ENCODE measurements around the gene ZDHHC14.

Gene ZDHHC14

DNA sequence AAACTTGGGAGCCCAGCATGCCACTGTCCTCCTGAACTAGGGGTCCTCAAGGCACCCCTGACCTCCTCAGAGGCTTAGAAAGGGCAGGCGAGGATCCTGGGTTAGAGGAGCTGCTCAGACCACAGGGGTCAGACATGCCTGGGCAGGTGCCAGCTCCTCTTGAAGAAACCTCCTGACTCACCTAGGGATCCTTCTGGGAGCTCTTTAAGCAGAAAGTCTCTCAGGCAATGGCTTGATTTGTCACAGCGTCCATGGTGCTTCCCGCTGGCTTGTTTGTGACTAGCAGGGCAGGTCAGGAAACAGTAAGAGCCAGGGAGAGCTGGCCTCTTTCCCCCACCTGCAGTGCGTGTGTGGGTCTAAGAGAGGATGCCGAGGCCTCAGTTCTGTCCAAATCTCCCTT lies 267.6 kb downstream of the ZDHHC14 start:
- H3K27me3 ChIP-seq (ENCODE audit: control insufficient read depth, insufficient read depth, low read length) = no peaks in the 10 kb centered on the region
- no peaks in the 10 kb centered on the region for H3K9me3 ChIP-seq (ENCODE audit: control insufficient read depth, low read length)
- no peak overlapping the region for H3K9ac ChIP-seq (ENCODE audit: low read length)
- H3K4me3 ChIP-seq (ENCODE audit: low read length) = no peak overlapping the region
- H3K4me1 ChIP-seq (ENCODE audit: control insufficient read depth, insufficient read depth, low read length) = no peaks in the 10 kb centered on the region
- H3K36me3 ChIP-seq (ENCODE audit: control insufficient read depth, insufficient read depth, low read length) = no peaks in the 10 kb centered on the region

DNA sequence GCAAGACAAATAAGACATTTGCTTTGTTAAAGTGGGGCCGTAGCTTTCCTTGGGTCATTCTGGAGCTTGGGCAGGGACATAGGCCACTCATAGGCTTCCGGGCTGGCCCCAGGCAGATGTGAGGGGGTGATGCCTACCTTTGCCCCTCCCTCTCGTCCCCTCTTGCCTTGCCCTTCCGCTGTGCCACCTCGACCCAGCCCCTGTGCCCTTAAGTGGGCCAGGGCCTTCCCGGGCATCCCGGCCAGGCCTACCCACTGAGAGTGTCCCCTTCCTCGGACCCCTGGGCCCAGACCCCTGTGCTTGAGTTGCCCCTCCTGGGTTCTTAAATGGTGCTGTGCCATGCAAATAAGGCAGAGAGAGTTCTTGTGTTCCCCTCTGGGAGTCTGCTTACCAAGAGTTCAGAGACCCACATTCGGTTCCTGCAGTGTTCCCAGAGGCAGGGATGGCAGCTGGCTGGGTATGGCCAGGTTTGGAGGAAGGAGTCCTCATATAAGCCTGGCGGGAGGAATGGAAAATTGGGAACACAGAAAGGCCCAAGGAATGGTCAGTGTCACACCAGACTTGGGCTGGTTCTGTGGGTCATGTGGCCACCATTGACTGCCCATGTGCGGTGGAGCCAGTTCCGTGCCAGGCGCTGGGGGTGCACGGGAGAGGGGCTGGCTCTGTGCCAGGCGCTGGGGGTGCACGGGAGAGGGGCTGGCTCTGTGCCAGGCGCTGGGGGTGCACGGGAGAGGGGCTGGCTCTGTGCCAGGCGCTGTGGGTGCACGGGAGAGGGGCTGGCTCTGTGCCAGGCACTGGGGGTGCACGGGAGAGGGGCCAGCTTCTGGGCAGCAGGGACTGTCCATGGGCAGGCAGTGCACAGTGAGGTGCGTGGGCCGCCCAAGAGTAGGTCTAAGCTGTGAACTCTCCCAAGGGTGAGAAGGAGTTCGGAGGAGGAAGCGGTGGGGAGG lies 268.6 kb downstream of the ZDHHC14 start:
- no peaks in the 10 kb centered on the region for H3K27me3 ChIP-seq (ENCODE audit: control insufficient read depth, insufficient read depth, low read length)
- no peak overlapping the region for H3K9ac ChIP-seq (ENCODE audit: low read length)
- no peak overlapping the region for H3K4me3 ChIP-seq (ENCODE audit: low read length)

DNA sequence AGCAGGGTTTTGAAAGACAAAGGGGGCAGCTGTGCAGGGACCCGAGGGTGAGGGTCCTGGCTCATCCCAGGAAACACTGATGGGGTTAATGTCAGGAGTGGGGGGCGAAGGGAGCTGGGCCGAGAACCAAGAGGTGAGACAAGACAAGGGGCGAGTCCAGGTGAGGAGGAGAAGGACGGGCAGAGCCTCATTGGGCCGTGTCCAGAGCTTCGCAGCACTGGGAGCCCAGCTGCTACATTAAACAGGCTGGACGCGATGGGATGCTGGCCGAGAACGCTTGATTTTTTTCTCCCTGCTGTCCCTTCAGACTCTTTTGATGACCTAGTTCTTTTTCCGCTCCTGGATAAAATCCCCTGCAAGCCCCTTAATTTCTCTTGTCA lies 269.3 kb downstream of the ZDHHC14 start:
- Histone ChIP-seq H3K4me3 (ENCODE audit: low read length) (no peak overlapping the region), H3K4me1 (ENCODE audit: control insufficient read depth, insufficient read depth, low read length) (no peaks in the 10 kb centered on the region), H3K27me3 (ENCODE audit: control insufficient read depth, insufficient read depth, low read length) (no peaks in the 10 kb centered on the region), H3K9me3 (ENCODE audit: control insufficient read depth, low read length) (no peaks in the 10 kb centered on the region), H3K36me3 (ENCODE audit: control insufficient read depth, insufficient read depth, low read length) (no peaks in the 10 kb centered on the region), H3K9ac (ENCODE audit: low read length) (no peak overlapping the region)

More for the DNA sequence above, 268.6 kb downstream of the ZDHHC14 start:
- Histone ChIP-seq H3K36me3 (ENCODE audit: control insufficient read depth, insufficient read depth, low read length) (no peaks in the 10 kb centered on the region), H3K9me3 (ENCODE audit: control insufficient read depth, low read length) (no peaks in the 10 kb centered on the region), H3K4me1 (ENCODE audit: control insufficient read depth, insufficient read depth, low read length) (no peaks in the 10 kb centered on the region)

DNA sequence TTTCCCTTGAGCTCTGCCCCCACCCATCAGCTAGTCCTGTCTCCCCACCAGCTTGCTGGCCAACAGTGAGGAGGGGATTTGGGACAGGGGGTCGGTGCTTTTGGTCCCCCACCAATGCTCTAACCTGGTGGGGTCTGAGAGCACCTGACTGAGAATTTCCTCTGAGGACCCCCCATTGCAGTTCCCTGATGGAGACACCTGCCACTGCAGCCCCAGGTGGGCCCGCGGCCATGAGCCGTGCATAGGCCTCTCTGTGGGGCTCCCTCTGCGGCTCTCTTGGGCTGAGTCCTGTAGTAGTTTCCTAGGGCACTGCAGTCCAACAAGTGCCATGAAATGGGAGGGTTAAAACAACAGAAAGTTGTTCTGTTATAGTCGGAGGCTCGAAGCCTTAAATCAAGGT lies 269.8 kb downstream of the ZDHHC14 start:
- no peaks in the 10 kb centered on the region for H3K36me3 ChIP-seq (ENCODE audit: control insufficient read depth, insufficient read depth, low read length)
- no peaks in the 10 kb centered on the region for H3K4me1 ChIP-seq (ENCODE audit: control insufficient read depth, insufficient read depth, low read length)
- H3K27me3 ChIP-seq (ENCODE audit: control insufficient read depth, insufficient read depth, low read length) = no peaks in the 10 kb centered on the region
- H3K9ac ChIP-seq (ENCODE audit: low read length) = no peak overlapping the region
- H3K4me3 ChIP-seq (ENCODE audit: low read length) = no peak overlapping the region
- no peaks in the 10 kb centered on the region for H3K9me3 ChIP-seq (ENCODE audit: control insufficient read depth, low read length)

DNA sequence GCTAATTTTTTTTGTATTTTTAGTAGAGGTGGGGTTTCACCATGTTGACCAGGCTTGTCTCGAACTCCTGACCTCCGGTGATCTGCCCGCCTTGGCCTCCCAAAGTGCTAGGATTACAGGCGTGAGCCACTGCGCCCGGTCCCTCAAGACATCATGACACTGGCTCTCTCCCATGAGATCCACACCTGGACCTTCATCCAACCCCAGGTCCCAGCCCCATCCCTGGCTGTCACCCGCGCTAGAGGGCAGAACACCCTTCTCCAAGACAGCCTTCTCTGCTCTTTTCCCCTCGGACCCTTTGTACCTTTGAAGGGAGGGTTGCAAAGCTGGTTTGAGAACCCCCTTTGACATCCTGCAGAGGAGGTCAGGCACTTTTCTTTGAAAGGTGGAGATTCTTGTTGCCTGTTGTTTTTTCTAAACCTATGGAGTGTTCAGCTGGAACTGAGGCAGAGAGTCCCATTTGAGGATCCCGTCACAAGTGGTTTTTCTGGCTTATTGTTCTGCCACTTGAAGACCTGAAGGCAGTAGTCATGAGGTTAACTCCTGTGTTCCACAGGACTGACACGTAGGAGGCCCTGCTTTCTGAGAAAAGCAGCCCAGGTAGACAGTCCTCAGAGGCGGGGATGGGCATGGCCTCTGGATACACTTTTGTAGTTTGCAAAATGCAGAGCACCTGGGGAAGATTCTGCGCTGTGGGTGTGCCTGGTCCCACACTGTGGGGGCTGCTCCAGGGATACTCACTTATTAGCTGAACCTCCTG lies 270.9 kb downstream of the ZDHHC14 start:
- Histone ChIP-seq H3K27me3 (ENCODE audit: control insufficient read depth, insufficient read depth, low read length) (no peaks in the 10 kb centered on the region), H3K36me3 (ENCODE audit: control insufficient read depth, insufficient read depth, low read length) (no peaks in the 10 kb centered on the region), H3K9me3 (ENCODE audit: control insufficient read depth, low read length) (no peaks in the 10 kb centered on the region), H3K4me3 (ENCODE audit: low read length) (no peak overlapping the region), H3K9ac (ENCODE audit: low read length) (no peak overlapping the region), H3K4me1 (ENCODE audit: control insufficient read depth, insufficient read depth, low read length) (no peaks in the 10 kb centered on the region)

DNA sequence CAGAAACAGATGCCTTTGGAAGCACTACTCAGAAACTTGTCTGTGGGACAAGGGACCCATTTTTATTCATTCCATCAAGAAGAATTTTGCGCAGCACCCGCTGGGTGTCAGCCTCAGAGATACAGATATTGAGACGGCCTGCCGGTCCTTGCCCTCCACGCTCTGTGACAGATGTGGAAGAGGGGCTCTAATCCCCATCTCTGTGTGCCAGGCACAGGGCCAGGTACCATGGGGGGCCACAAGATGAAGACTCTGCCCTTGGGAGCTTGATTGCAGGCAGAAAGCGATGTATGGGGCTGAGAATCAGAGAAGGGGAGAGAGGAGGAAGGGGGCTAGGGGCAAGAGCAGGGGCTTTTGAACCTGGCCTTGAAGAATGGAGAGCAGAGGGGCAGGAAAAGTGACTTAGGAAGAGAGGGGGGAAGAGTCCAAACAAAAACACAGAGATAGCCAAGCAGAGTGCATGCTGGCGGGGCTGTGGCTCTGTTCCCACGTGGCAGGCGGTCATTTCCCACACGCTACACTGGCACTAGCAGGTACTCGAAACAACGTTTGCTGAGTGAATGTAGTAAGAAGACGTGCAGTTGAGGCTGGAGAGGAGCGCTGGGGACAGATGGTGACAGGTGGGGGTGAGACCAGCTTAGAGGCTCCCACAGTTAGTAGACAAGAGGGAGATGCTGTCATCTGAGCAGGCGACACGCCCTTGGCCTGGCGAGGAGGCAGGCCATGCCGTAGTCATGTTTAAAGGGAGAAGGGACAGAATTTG lies 271.8 kb downstream of the ZDHHC14 start:
- Histone ChIP-seq H3K4me1 (ENCODE audit: control insufficient read depth, insufficient read depth, low read length) (no peaks in the 10 kb centered on the region), H3K9ac (ENCODE audit: low read length) (no peak overlapping the region), H3K9me3 (ENCODE audit: control insufficient read depth, low read length) (no peaks in the 10 kb centered on the region), H3K36me3 (ENCODE audit: control insufficient read depth, insufficient read depth, low read length) (no peaks in the 10 kb centered on the region), H3K4me3 (ENCODE audit: low read length) (no peak overlapping the region), H3K27me3 (ENCODE audit: control insufficient read depth, insufficient read depth, low read length) (no peaks in the 10 kb centered on the region)

DNA sequence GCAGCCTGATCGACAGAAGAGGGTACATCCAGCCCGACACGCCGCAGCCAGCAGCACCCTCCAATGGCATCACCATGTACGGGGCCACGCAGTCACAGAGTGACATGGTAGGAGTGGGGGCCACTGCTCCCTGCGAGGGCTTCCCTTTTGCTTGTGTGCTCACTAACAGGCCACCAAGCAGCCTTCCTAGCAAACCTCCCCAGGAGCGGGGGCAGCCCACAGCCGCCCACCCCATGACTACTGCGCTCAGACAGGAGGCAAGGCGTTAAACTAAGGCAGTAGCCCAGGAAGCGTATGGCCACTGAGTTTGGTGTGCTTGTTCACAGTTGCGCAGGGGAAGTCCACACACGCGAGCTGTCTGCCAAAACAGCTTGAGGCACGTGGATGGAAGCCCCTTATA lies 272.5 kb downstream of the ZDHHC14 start:
- Histone ChIP-seq H3K4me3 (ENCODE audit: low read length) (no peak overlapping the region), H3K36me3 (ENCODE audit: control insufficient read depth, insufficient read depth, low read length) (no peaks in the 10 kb centered on the region), H3K27me3 (ENCODE audit: control insufficient read depth, insufficient read depth, low read length) (no peaks in the 10 kb centered on the region), H3K4me1 (ENCODE audit: control insufficient read depth, insufficient read depth, low read length) (no peaks in the 10 kb centered on the region), H3K9ac (ENCODE audit: low read length) (no peak overlapping the region), H3K9me3 (ENCODE audit: control insufficient read depth, low read length) (no peaks in the 10 kb centered on the region)

DNA sequence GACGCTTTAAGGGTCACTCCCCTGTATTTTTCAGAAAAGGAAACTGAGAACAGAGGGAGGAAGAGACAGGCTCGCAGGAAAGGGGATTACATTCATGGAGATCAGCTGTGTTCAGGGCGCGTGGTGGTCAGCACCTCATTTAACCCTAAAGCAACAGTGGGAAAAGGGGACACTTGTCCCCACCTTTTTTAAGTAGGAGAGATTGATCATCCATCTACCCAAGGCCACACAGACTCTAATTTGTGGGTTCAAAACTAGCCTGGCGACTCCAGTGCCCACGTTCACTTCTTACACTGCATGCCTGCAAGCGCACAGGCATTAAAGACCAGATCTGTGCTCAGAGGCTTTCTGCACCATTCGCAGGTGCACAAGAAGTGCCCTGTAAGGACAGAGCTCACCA lies 274.1 kb downstream of the ZDHHC14 start:
- Histone ChIP-seq H3K4me3 (ENCODE audit: low read length) (no peak overlapping the region), H3K27me3 (ENCODE audit: control insufficient read depth, insufficient read depth, low read length) (no peaks in the 10 kb centered on the region), H3K4me1 (ENCODE audit: control insufficient read depth, insufficient read depth, low read length) (no peaks in the 10 kb centered on the region), H3K9ac (ENCODE audit: low read length) (no peak overlapping the region), H3K36me3 (ENCODE audit: control insufficient read depth, insufficient read depth, low read length) (no peaks in the 10 kb centered on the region), H3K9me3 (ENCODE audit: control insufficient read depth, low read length) (no peaks in the 10 kb centered on the region)

DNA sequence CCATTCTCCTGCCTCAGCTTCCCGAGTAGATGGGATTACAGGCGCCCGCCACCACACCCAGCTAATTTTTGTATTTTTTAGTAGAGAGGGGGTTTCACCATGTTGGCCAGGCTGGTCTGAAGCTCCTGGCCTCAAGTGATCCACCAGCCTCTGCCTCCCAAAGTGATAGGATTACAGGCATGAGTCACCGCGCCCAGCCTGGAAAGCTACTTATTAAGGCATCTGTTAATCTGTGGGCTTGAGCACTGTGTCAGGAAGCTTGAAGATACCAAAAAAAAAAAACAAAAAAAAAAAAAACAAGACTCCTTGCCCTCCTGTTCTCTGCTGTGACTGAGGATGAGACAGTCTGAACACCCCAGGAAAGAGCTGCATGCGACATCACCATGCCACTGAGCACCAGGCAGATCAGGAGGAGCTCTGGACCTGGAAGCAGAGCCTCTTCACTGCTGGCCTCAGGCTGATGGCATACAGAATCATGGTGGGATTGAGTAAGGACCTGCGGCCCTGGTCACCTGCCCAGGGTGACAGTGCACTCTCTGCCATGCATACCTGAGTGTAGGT lies 275.5 kb downstream of the ZDHHC14 start:
- Histone ChIP-seq H3K4me1 (ENCODE audit: control insufficient read depth, insufficient read depth, low read length) (no peaks in the 10 kb centered on the region), H3K9me3 (ENCODE audit: control insufficient read depth, low read length) (no peaks in the 10 kb centered on the region), H3K27me3 (ENCODE audit: control insufficient read depth, insufficient read depth, low read length) (no peaks in the 10 kb centered on the region), H3K4me3 (ENCODE audit: low read length) (no peak overlapping the region), H3K9ac (ENCODE audit: low read length) (no peak overlapping the region), H3K36me3 (ENCODE audit: control insufficient read depth, insufficient read depth, low read length) (no peaks in the 10 kb centered on the region)

DNA sequence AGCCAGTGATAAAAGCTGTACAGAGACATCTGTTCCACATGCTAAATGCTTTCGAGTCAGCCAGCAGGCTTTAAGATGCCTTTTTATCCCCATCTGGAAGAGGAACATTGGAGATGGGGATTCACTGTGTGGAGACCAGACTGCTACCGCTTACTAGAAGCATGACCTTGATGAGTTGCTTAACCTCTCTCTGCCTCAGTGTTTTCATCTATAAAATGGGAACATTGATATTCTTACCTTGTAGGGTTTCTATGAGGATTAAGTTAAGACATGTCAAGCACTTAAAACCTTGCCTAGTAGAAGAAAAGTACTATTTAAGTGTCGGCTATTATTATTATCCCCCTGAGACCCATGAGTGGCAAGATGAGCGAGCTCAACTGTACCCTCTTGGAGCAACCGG lies 276.8 kb downstream of the ZDHHC14 start:
- no peak overlapping the region for H3K4me3 ChIP-seq (ENCODE audit: low read length)
- H3K4me1 ChIP-seq (ENCODE audit: control insufficient read depth, insufficient read depth, low read length) = no peaks in the 10 kb centered on the region
- no peaks in the 10 kb centered on the region for H3K27me3 ChIP-seq (ENCODE audit: control insufficient read depth, insufficient read depth, low read length)
- H3K9ac ChIP-seq (ENCODE audit: low read length) = no peak overlapping the region
- no peaks in the 10 kb centered on the region for H3K9me3 ChIP-seq (ENCODE audit: control insufficient read depth, low read length)
- H3K36me3 ChIP-seq (ENCODE audit: control insufficient read depth, insufficient read depth, low read length) = no peaks in the 10 kb centered on the region

DNA sequence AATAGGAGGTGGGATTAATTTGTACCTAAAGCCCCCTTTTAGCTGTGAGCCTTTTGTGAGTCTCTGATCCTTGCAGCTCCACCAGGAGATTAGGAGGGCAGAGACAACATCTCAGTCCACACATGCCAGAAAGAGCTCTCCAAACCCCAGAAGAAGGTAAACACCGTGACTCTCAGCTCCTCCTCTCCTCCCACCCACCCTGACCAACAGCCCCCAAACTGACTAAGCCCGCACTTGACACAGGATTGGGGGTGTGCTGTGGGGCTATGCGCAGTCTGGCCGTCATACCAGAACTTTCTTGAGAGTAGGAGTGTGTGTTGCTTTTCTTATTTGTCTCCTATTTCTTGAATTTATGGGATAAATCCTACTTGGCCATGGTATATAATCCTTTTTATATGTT lies 277.3 kb downstream of the ZDHHC14 start:
- Histone ChIP-seq H3K4me3 (ENCODE audit: low read length) (no peak overlapping the region), H3K36me3 (ENCODE audit: control insufficient read depth, insufficient read depth, low read length) (no peaks in the 10 kb centered on the region), H3K9ac (ENCODE audit: low read length) (no peak overlapping the region), H3K27me3 (ENCODE audit: control insufficient read depth, insufficient read depth, low read length) (no peaks in the 10 kb centered on the region), H3K9me3 (ENCODE audit: control insufficient read depth, low read length) (no peaks in the 10 kb centered on the region), H3K4me1 (ENCODE audit: control insufficient read depth, insufficient read depth, low read length) (no peaks in the 10 kb centered on the region)

All from mucosa of stomach (tissue), 1 donor.